Karpas-422 (cell line): ENCODE measurements around the gene FBP2. TPM values are rescaled to one million over a fixed set of nuclear protein-coding genes. Genes with fewer than 3 reads are reported as not detected.
A peak's percentile ranks its signal among the peaks of the same experiment; 100 is the strongest.

ENCODE experiments used
- DNase-seq: peaks from one replicate; pipeline ENCODE4 v3.0.0-alpha.2; 2015
- H2AFZ ChIP-seq: fragments of 200-600 bp; sonication (generic); 2 replicates; pipeline ENCODE4 v1.6.1; 2014; ENCODE audit warnings: antibody characterized with exemption, low read length, mixed read lengths
- H3K27ac ChIP-seq: fragments of 200-600 bp; sonication (generic); 2 replicates; pipeline ENCODE4 v1.5.1; 2014; ENCODE audit warnings: mild to moderate bottlenecking, low read length, moderate library complexity
- H3K27me3 ChIP-seq: fragments of 200-600 bp; sonication (generic); 2 replicates; pipeline ENCODE4 v1.6.1; 2014; ENCODE audit warnings: low read length, mixed read lengths
- H3K36me3 ChIP-seq: fragments of 200-600 bp; sonication (generic); 2 replicates; pipeline ENCODE4 v1.6.1; 2014; ENCODE audit warnings: low read length, mixed read lengths; ENCODE audit not compliant: insufficient read depth
- H3K4me1 ChIP-seq: fragments of 200-600 bp; sonication (generic); 2 replicates; pipeline ENCODE4 v1.6.1; 2014; ENCODE audit warnings: mild to moderate bottlenecking, low read length, mixed read lengths
- H3K4me2 ChIP-seq: fragments of 200-600 bp; sonication (generic); 2 replicates; pipeline ENCODE4 v1.6.1; 2014; ENCODE audit warnings: low read length, low read depth, mild to moderate bottlenecking; ENCODE audit not compliant: poor library complexity, severe bottlenecking
- H3K4me3 ChIP-seq: fragments of 200-600 bp; sonication (generic); 2 replicates; pipeline ENCODE4 v1.5.1; 2014; ENCODE audit warnings: mild to moderate bottlenecking, antibody characterized with exemption, low read length, mixed read lengths
- H3K79me2 ChIP-seq: fragments of 200-600 bp; sonication (generic); 2 replicates; pipeline ENCODE4 v1.6.1; 2014; ENCODE audit warnings: mild to moderate bottlenecking, low read length, mixed read lengths
- H3K9ac ChIP-seq: fragments of 200-600 bp; sonication (generic); 2 replicates; pipeline ENCODE4 v1.6.0; 2014; ENCODE audit warnings: low read length
- H3K9me2 ChIP-seq: fragments of 200-600 bp; sonication (generic), shearing (Covaris generic); replicated peaks from 2 replicates; pipeline ENCODE4 v1.6.0; 2014; ENCODE audit warnings: mild to moderate bottlenecking, low read length, moderate library complexity; ENCODE audit not compliant: insufficient read depth
- H3K9me3 ChIP-seq: fragments of 300-700, 200-600 bp; sonication (generic); 2 replicates; pipeline ENCODE4 v1.6.1; 2014; ENCODE audit warnings: low read length, mixed read lengths
- H4K20me1 ChIP-seq: fragments of 200-600 bp; sonication (generic); 2 replicates; pipeline ENCODE4 v1.6.1; 2014; ENCODE audit warnings: mild to moderate bottlenecking, antibody characterized with exemption, low read length, low read depth; ENCODE audit not compliant: insufficient read depth
- total RNA-seq: library from RNA; depleted of rRNA; stranded (reverse); fragments of >200 nt; shearing (Covaris generic); gene quantifications from 2 replicates; pipeline ENCODE4 v1.2.3, GENCODE V29; 2014; ENCODE audit warnings: low replicate concordance

FBP2 gene
- total RNA-seq, 1 experiment from 2014 or later = not detected

DNA sequence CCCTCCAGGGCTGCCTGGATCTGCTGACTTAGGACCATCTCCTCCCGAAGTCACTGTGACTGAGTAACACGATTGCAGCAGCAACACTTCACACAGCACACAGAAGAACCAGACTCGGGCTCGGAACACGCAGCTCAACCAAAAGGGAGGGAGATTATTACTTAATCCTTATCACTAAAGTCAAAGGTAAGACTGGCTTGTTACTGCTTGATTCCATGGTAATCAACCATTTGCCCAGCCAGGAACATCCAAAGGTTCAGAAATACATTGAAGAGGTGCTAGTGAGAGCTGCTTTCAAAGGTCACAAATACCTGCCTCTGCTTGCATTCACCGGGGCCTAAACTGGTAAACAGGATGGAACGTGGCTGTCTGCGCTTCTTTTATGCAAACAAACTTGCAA, 38.0 kb upstream of the FBP2 start:
- H3K9me2 ChIP-seq = no peaks in the 10 kb centered on the region
- H3K4me3 ChIP-seq = no peak overlapping the region
- H2AFZ ChIP-seq = no peak overlapping the region
- H3K36me3 ChIP-seq = no peaks in the 10 kb centered on the region
- DNase-seq = no peak
- H3K4me1 ChIP-seq = no peaks in the 10 kb centered on the region
- H3K9ac ChIP-seq = no peak overlapping the region
- H3K27me3 ChIP-seq = no peaks in the 10 kb centered on the region; the same call in 1 of the 2 replicates
- no peak overlapping the region for H3K27ac ChIP-seq
- no peak overlapping the region for H3K4me2 ChIP-seq
- H3K79me2 ChIP-seq = no peaks in the 10 kb centered on the region
- no peaks in the 10 kb centered on the region for H3K9me3 ChIP-seq
- no peaks in the 10 kb centered on the region for H4K20me1 ChIP-seq

- Histone ChIP-seq H3K4me3 (no peak overlapping the region), H3K27me3 (no peaks in the 10 kb centered on the region; the same call in 1 of the 2 replicates), H3K9me2 (no peaks in the 10 kb centered on the region), H3K79me2 (no peaks in the 10 kb centered on the region), H3K9me3 (no peaks in the 10 kb centered on the region), H4K20me1 (no peaks in the 10 kb centered on the region), H2AFZ (no peak overlapping the region), H3K27ac (no peak overlapping the region), H3K9ac (no peak overlapping the region), H3K4me1 (no peaks in the 10 kb centered on the region), H3K4me2 (no peak overlapping the region), H3K36me3 (no peaks in the 10 kb centered on the region)
- DNase-seq = no peak
These were observed 37.2 kb upstream of the FBP2 start for GRCh38 chr9:94630833-94631232.

GRCh38 chr9:94630281-94630680, 36.7 kb upstream of the FBP2 start:
- no peak overlapping the region for H3K27ac ChIP-seq
- no peaks in the 10 kb centered on the region for H3K79me2 ChIP-seq
- no peak overlapping the region for H3K4me2 ChIP-seq

GRCh38 chr9:94627287-94627686, 33.7 kb upstream of the FBP2 start:
- Histone ChIP-seq H3K9me2 (no peaks in the 10 kb centered on the region), H3K36me3 (no peaks in the 10 kb centered on the region), H3K4me2 (no peak overlapping the region), H3K9me3 (no peaks in the 10 kb centered on the region), H3K27me3 (no peaks in the 10 kb centered on the region), H3K79me2 (no peaks in the 10 kb centered on the region), H3K4me3 (no peak overlapping the region), H2AFZ (no peak overlapping the region), H3K9ac (no peak overlapping the region), H3K4me1 (no peaks in the 10 kb centered on the region), H3K27ac (no peak overlapping the region), H4K20me1 (no peaks in the 10 kb centered on the region)
- no peak for DNase-seq

More at GRCh38 chr9:94630281-94630680, 36.7 kb upstream of the FBP2 start:
- Histone ChIP-seq H2AFZ (no peak overlapping the region), H3K4me3 (no peak overlapping the region), H3K9ac (no peak overlapping the region), H3K27me3 (no peaks in the 10 kb centered on the region; the same call in 1 of the 2 replicates), H3K9me3 (no peaks in the 10 kb centered on the region), H3K4me1 (no peaks in the 10 kb centered on the region), H3K9me2 (no peaks in the 10 kb centered on the region), H3K36me3 (no peaks in the 10 kb centered on the region), H4K20me1 (no peaks in the 10 kb centered on the region)
- DNase-seq = no peak

GRCh38 chr9:94625835-94626234, 32.2 kb upstream of the FBP2 start:
- Histone ChIP-seq H3K9me2 (no peaks in the 10 kb centered on the region), H3K79me2 (no peaks in the 10 kb centered on the region), H3K4me2 (no peak overlapping the region), H3K27me3 (no peaks in the 10 kb centered on the region), H3K4me1 (no peaks in the 10 kb centered on the region), H3K9ac (no peak overlapping the region), H3K36me3 (no peaks in the 10 kb centered on the region), H2AFZ (no peak overlapping the region), H3K27ac (no peak overlapping the region), H3K9me3 (no peaks in the 10 kb centered on the region), H3K4me3 (no peak overlapping the region), H4K20me1 (no peaks in the 10 kb centered on the region)
- no peak for DNase-seq

DNA sequence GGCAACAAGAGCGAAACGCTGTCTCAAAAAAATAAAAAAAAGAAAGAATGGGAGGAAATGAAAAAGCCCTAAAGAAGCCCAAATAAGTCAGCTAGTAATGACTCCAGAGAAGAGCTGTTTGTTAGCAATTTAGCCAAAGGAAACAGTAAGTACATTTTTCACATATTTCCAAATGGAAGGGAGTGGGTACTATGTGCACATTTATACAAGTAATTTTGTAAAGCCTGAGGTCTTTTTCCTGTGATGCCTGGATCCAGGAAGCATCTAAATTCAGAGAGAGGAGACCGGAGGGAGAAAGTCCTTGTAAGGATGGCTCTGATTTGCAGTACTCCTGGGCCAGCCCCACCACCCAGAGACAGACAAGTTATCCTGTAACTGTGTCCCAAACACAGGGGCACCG, 31.0 kb upstream of the FBP2 start:
- Histone ChIP-seq H3K79me2 (no peaks in the 10 kb centered on the region), H3K4me3 (no peak overlapping the region), H3K27ac (no peak overlapping the region), H3K4me1 (no peaks in the 10 kb centered on the region), H3K9me2 (no peaks in the 10 kb centered on the region), H3K9ac (no peak overlapping the region), H3K4me2 (no peak overlapping the region), H3K27me3 (no peaks in the 10 kb centered on the region), H3K9me3 (no peaks in the 10 kb centered on the region), H2AFZ (no peak overlapping the region), H4K20me1 (no peaks in the 10 kb centered on the region), H3K36me3 (no peaks in the 10 kb centered on the region)
- no peak for DNase-seq

DNA sequence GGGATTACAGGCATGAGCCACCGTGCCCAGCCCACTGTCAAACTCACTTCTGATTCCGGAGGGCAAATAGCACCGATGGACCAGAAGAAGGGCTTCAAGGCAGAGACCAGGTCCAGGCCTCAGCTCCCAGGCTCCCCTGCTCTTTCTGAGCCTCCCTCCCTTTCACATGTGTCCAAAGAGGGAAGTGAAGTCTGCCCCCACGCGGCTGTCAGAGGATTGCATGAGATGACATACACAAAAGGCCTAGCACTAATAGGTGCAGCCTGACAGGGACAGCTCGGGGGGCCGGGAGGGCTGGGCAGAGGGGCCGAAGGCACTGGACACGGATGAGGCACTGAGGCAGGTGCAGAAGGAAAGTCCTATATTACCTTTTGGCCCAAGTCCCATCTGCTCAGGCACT, 29.6 kb upstream of the FBP2 start:
- peak; percentile 84 for DNase-seq
- Histone ChIP-seq H3K27ac (no peak overlapping the region), H3K36me3 (no peaks in the 10 kb centered on the region), H3K79me2 (no peaks in the 10 kb centered on the region), H4K20me1 (no peaks in the 10 kb centered on the region), H3K9ac (no peak overlapping the region), H3K27me3 (no peaks in the 10 kb centered on the region), H3K4me2 (no peak overlapping the region), H3K9me3 (no peaks in the 10 kb centered on the region), H3K4me3 (no peak overlapping the region), H2AFZ (peak overlapping the region; percentile 18; the same call in 1 of the 2 replicates), H3K9me2 (no peaks in the 10 kb centered on the region), H3K4me1 (no peaks in the 10 kb centered on the region)

DNA sequence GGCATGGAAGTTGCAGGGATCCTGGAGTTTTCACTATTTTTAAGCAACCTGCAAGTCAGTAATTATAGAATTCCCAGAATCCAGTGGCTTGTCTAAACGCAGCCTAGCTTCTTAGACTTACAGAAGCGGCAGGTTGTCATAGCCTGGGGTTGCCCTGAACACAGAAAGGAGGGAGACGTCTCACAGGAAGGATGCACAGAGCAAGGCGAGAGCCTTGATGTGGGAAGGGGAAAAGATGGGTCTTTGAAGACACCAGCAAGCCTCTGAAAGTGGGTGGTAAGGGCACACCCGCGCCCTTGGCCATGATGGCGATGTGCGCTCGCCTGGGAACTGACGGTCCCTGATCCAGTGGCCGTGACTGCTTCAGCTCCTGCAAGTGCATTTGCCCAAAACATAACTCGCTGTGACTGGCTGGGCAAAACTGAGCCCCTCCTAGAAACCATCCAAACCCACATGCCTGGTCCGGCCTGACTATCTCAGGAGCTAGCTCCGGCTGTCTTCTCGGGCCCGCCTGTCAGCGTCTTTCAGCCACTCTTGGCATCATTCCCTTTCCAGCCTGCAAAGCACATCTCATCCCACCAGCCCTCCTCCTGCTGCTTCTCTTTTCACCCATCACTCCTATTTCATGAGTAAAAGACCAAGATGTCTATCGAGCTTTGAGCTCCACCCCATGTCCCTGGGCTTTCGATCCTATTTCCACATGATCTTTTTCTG, 28.6 kb upstream of the FBP2 start:
- Histone ChIP-seq H3K27me3 (no peaks in the 10 kb centered on the region), H3K27ac (no peak overlapping the region), H3K9me2 (no peaks in the 10 kb centered on the region), H3K4me3 (no peak overlapping the region), H3K4me2 (no peak overlapping the region), H2AFZ (no peak overlapping the region), H3K79me2 (no peaks in the 10 kb centered on the region), H3K9ac (no peak overlapping the region), H3K4me1 (no peaks in the 10 kb centered on the region), H3K36me3 (no peaks in the 10 kb centered on the region), H4K20me1 (no peaks in the 10 kb centered on the region), H3K9me3 (no peaks in the 10 kb centered on the region)
- no peak for DNase-seq
